ENCODE data around the gene EGFL8. TPM values are rescaled to one million over a fixed set of nuclear protein-coding genes. Genes with fewer than 3 reads are reported as not detected.
A peak's percentile ranks its signal among the peaks of the same experiment; 100 is the strongest.

EGFL8 gene
- total RNA-seq, 1 donor from 2014 or later = 1.4 TPM

DNA sequence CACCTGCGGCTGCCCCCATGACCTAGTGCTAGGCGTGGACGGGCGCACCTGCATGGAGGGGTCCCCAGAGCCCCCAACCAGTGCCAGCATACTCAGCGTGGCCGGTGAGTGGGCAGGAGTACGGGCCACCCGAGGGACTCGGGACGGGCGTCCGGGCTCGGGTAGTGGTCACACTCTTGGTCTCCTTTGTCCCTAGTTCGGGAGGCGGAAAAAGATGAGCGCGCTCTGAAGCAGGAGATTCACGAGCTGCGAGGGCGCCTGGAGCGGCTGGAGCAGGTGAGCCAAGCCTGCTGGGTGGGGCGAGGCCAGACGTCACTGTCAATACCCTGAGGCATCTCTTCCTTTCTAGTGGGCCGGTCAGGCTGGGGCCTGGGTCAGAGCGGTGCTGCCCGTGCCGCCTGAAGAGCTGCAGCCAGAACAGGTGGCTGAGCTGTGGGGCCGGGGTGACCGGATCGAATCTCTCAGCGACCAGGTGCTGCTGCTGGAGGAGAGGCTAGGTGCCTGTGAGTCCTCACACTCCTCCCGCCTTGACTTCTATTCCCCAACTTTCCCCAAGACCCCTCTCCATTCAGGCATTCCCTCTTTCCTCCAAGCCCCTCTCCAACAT is 2.9 kb downstream of the EGFL8 start:
- no peak for DNase-seq (ENCODE audit: low read depth)

- no peak for DNase-seq (ENCODE audit: low read depth)
Observed at GRCh38 chr6:32167761-32168262, 3.4 kb downstream of the EGFL8 start.

- no peak for DNase-seq (ENCODE audit: low read depth)
Observed at GRCh38 chr6:32168350-32168749, 4.0 kb downstream of the EGFL8 start.

GRCh38 chr6:32168807-32169591 is 4.6 kb downstream of the EGFL8 start:
- DNase-seq (ENCODE audit: low read depth) = no peak

- no peak for DNase-seq (ENCODE audit: low read depth)
Observed at GRCh38 chr6:32170294-32170693, 5.9 kb downstream of the EGFL8 start.

- DNase-seq (ENCODE audit: low read depth) = no peak
Observed at GRCh38 chr6:32171234-32171633, 6.8 kb downstream of the EGFL8 start.

DNA sequence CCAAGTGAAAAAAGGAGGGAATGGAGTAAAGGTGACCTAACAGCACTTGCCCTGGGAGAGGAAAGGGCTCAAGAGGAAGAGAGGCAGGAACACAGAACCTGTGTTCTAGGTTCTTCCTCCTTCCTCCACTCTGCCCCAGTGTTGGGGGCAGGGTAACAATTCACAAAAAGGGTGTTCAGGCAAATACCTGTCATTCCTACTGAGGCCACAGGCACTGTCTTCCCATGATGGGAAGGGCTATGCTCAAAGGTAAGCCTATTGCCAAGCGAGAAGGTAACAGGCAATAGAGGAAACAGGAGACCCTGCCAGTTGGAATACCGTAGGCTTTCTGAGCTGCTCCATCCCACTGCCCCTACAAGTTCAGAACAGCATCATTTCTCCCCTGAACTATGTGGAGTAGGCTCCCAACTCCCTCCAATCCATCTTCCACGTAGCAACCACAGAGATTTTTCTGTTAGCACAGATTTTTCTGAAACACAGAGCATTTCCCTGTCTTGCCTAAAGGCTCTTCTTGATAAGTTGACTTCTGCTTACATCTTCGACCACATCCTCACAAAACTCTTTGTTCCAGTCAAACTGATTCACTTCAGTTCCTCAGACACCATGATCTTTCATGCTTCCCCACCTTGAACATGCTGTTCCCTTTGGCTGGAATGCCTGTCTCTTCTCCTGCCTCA is 8.8 kb downstream of the EGFL8 start:
- DNase-seq (ENCODE audit: low read depth) = no peak

- no peak for DNase-seq (ENCODE audit: low read depth)
Observed at GRCh38 chr6:32174416-32174815, 10.0 kb downstream of the EGFL8 start.

DNA sequence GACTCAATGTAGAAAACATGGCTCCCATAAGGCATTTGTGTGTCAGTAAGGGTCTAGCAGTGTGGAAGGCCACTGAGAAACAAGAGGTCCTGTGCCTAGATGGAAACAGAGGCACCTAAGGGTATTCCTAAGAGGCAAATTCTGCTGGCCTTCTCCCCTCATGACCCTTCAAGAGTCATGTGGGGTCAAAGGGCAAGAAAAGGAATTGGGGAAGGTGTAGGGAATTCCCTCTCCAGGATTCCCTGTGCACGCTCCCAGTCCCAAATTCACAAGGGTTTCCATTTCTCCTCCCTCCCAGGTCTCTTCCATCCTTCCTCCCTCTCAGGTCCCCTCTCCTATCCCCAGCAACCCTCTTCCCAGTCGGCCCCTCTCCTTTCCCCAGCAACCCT is 10.9 kb downstream of the EGFL8 start:
- no peak for DNase-seq (ENCODE audit: low read depth)

DNA sequence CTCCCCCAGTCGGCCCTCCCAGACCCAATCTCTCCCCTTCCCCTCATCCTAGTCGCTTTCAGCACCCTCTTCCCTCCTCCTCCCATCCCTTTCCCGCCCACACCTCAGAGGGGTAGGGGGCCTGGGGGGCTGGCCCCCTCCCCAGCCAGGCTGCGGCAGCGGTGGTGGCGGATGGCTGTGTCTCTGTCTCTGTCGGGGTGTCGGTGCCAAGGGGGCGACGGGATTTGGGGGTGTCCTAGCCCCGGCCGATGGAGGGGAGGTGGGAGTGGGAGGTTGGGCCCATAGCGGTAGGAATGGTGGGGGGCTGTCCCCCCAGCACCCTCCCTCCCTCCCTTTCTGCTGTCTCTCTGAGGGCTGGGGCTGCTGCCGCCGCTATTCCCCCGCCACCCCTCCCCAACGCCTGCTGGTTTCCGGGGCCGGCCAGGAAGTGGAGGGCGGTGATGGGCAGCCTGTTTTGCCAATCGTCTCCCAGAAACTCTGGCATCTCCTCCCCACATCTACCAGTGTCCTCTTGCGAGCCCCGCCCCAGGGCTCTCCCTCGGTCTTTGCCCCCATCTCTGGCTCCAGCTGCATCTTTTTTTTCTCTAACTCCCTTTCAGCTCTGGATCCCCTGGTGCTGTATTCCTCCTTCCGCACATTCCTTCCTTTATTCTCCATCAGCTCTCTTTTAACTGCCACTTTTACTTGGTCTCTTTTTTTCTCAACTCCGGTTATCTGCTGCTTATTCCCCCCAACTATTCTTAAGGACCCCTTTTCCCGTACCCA is 11.5 kb downstream of the EGFL8 start, which contains the start of gene AGPAT1:
Gene AGPAT1, minus strand, starts transcription at position 374 of the 765 bp plus-strand sequence. CDS start 4,588 bp downstream, outside the sequence.
- peak; percentile 98 for DNase-seq (ENCODE audit: low read depth)

DNA sequence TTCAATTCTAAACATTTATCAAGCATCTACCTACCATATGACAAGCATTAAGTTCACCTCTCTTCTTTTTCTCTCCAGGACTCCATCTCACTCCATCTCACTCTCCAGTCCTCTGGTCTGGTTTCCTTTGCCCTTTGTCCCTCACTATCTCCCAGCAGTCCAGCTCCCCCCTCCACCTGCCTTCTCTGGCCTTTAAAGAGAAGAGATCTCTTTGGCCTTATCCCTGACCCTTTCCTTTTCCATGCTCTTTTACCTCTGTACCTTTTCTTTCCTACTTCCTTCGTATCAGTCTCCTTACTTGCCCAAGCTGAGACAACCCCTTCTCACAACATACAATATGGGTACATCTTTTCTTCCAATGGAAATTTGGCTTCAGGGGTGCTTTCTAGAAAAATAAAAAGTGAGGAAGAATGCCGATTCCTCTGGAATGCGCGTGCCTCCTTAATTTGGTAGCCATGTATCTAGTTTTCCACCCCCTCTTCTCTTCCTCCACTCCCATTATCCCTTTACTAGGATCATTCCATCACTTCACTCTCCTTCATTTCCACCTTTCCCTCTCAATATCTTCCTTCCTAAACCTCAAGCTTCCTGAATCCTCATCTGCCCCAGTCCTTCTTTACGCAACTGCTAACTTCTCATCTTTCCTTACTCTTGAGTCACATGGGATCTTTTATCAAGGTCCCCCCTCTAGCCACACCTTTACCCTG is 12.2 kb downstream of the EGFL8 start:
- DNase-seq (ENCODE audit: low read depth) = no peak

DNA sequence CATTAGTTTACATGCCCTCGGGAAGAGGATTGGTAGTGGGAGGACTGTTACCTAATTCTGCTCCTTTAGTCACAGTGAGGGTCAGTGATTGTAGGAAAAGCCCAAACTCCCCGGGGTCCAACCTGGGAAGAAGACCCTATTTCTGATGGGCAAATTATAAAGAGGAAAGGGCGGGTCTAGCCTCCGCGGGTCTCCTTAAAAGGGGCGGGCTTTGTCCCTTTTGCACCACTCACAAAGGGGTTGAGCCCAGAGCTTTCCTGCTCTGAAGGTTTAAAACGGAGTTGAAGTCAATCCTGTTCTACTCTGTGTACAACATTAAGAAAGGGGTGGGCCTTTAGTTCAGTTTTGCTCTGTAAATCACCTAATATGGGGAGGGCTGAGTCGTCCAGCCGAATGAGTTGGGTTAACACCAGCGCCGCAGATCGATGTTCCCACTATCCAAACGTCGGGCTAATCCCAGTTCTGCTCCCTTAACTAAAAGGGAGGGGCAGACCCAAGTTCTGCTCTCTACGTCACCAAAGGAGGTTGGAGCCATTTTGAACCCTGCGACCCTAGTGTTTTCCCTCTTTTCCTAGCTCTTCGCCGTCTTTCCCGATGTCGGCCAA is 12.9 kb downstream of the EGFL8 start:
- DNase-seq (ENCODE audit: low read depth) = no peak

GRCh38 chr6:32177788-32178546 is 13.6 kb downstream of the EGFL8 start, which contains the start of gene RNF5:
TSS of gene RNF5 (plus strand) at chr6:32178405. CDS start at chr6:32178512, 107 bp downstream.
- peak; percentile 100 for DNase-seq (ENCODE audit: low read depth)

DNA sequence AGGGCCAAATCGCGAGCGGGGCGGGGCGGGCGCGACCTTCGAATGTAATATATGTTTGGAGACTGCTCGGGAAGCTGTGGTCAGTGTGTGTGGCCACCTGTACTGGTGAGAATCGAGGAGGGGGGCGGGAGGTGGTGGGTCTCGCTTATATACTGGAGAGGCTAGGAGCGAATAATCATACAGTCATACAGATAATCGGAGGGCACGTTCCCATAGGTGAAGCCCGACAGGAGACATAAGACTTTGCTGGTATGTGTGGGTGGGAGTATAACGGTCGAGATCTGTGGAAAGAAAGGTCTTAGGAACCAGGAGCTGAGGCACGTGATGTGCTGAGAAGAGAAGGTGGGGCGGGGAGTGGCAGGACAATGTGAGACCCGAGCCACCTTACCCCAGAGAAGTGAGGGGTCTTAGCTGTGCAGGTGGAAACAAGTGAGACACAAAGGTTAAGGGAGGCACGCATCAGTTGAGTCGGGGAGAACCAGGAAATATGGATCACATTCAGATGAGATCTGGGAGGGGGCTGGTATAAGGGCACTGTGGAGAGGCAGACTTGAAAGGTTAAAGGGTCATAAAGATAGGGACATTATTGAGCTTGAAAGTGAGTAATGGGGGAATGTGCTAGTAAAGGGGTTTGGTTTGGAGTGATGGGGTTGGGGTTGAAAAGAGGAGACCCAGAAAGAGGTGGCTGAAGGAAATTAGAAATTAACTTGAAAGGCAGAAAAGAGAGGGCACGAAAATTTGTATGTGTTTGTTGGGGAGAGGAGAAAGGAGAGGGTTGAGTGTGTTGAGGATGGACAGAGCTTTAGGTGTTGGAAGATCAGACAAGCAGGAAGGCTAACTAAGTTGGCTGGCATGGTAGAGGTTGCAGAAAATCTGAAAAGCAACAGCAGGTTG is 14.4 kb downstream of the EGFL8 start:
- no peak for DNase-seq (ENCODE audit: low read depth)

DNA sequence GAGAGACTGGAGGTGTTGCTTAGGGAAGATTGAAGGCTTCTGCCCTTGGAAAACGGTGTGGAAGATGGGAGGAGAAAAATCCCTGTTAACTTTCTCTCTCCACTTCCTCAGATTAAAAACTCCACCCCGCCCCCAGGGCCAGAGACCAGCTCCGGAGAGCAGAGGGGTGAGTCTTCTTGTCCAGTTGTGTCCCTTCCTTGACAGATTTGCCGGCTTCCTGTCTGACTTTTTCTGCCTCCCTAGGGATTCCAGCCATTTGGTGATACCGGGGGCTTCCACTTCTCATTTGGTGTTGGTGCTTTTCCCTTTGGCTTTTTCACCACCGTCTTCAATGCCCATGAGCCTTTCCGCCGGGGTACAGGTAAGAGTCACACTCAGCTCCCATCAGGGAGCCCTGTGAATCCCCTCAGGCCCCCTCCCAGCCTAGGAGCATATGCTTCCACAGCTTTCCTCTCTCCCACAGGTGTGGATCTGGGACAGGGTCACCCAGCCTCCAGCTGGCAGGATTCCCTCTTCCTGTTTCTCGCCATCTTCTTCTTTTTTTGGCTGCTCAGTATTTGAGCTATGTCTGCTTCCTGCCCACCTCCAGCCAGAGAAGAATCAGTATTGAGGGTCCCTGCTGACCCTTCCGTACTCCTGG is 15.5 kb downstream of the EGFL8 start:
- no peak for DNase-seq (ENCODE audit: low read depth)

- DNase-seq (ENCODE audit: low read depth) = no peak
Observed at GRCh38 chr6:32181148-32181702, 16.8 kb downstream of the EGFL8 start.

GRCh38 chr6:32181915-32182529 is 17.6 kb downstream of the EGFL8 start:
- DNase-seq (ENCODE audit: low read depth) = no peak

All from myocyte (in vitro differentiated cells).